Lower leg skin (tissue), 4 donors: ENCODE data around the gene ABLIM3. TPM values are rescaled to one million over a fixed set of nuclear protein-coding genes. Genes with fewer than 3 reads are reported as not detected.

ENCODE experiments used
- DNase-seq, 2 donors: peaks; one replicate each; pipeline ENCODE4 v3.0.0-alpha.2; 2019; ENCODE audit warnings: low spot score in 2 of 2
- H3K4me3 ChIP-seq: fragments of 200-600 bp; sonication (generic); 2 replicates; pipeline ENCODE4 v1.5.1; 2017; ENCODE audit warnings: mild to moderate bottlenecking, low read depth; ENCODE audit not compliant: poor library complexity, severe bottlenecking
- POLR2A ChIP-seq, 2 donors: fragments of 450-650 bp; IDR thresholded peaks; one replicate each; pipeline ENCODE4 v1.6.1; 2016 to 2017; ENCODE audit warnings: antibody characterized with exemption in 2 of 2, mild to moderate bottlenecking in 1 of 2, moderate library complexity in 1 of 2
- WGBS, 2 donors: methylation state at CpG; one replicate each; pipeline ENCODE4 v1.1.5; 2018; 5-methylcytosine and 5-hydroxymethylcytosine counted together
- intact Hi-C: fragments of 100-400 bp; cut with DNase I; formaldehyde crosslinking; loops from one replicate; pipeline ENCODE4 v1.15.0; 2023; ENCODE audit warnings: low total_unique reads
- total RNA-seq, 4 donors: library from RNA; depleted of rRNA; stranded (reverse); fragments of >200 nt; gene quantifications; one replicate each; pipeline ENCODE4 v1.1.0, GENCODE V29; 2016
- TF ChIP-seq, protein P1 (sequence below), 3 donors: fragments of 450-650 bp; IDR thresholded peaks; one replicate each; pipeline ENCODE4 v1.5.1; 2016; ENCODE audit warnings: antibody characterized with exemption in 3 of 3, mild to moderate bottlenecking in 3 of 3, moderate library complexity in 2 of 3

ABLIM3 gene
- total RNA-seq, 4 donors from 2014 or later, result 4.2 to 12.3 (median 7.4) TPM

DNA sequence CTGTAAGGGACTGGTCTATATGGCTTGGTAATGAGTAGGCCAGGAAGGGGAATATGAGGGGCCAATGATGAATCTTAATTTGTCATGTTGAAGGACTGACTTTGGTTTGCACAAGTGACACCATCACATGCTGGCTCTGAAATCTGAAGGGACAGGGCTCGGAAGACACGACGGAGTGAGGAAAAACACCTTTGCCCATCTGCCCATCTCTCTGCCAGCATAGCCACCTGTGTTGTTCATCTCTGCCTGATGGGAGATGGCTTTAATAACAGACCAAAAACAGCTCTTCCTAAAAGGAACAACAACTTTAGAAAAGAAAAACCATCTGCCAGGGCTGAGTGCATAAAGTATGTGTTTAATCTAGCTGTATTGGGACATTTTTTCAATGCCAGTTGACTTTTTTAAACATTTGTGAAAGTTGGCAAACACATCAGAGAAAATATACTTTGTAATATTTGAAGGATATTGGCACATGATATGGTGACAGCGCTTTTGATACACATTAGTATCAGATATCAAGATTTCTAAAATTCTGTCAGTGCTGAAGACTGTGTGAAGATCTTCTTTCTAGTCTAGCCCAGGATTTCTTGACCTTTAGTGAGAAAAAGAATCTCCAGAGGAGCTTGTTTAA, 27.1 kb downstream of the ABLIM3 start:
- intact Hi-C loops, result no loop called here
- no peak overlapping the region for H3K4me3 ChIP-seq
- no peak for DNase-seq
- TF ChIP-seq POLR2A (IDR thresholded peaks at IDR 0.05), result no peak
- TF ChIP-seq, protein P1, sequence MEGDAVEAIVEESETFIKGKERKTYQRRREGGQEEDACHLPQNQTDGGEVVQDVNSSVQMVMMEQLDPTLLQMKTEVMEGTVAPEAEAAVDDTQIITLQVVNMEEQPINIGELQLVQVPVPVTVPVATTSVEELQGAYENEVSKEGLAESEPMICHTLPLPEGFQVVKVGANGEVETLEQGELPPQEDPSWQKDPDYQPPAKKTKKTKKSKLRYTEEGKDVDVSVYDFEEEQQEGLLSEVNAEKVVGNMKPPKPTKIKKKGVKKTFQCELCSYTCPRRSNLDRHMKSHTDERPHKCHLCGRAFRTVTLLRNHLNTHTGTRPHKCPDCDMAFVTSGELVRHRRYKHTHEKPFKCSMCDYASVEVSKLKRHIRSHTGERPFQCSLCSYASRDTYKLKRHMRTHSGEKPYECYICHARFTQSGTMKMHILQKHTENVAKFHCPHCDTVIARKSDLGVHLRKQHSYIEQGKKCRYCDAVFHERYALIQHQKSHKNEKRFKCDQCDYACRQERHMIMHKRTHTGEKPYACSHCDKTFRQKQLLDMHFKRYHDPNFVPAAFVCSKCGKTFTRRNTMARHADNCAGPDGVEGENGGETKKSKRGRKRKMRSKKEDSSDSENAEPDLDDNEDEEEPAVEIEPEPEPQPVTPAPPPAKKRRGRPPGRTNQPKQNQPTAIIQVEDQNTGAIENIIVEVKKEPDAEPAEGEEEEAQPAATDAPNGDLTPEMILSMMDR (IDR thresholded peaks at IDR 0.05), result no peak
- 93 to 94% methylated on average over 4 of the region's 4 CpGs for WGBS, 2 donors

DNA sequence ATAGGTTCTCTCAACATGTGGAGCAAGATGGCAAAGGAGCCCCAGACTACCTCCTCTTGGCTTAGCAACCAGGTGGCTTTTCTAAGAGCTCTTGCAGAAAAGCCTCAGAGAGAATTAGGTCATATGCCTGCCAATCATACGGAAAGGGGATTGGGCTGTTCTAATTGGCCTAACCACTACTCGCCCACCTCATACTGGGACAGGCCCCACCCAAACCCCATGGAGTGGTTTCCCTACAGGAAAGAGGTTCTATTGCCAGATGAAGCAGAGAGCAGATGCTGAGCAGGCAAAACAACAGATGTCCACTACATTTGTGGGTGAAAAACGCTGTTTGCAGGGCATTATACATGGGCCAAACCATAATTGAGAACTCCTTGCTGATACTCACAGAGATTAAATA, 29.0 kb downstream of the ABLIM3 start:
- no peak for TF ChIP-seq POLR2A (IDR thresholded peaks at IDR 0.05)
- TF ChIP-seq, protein P1 (IDR thresholded peaks at IDR 0.05), result no peak
- WGBS, 2 donors, result 49 to 69% methylated on average over 3 of the region's 3 CpGs
- no peak for DNase-seq
- no peak overlapping the region for H3K4me3 ChIP-seq
- intact Hi-C loops, result no loop called here

DNA sequence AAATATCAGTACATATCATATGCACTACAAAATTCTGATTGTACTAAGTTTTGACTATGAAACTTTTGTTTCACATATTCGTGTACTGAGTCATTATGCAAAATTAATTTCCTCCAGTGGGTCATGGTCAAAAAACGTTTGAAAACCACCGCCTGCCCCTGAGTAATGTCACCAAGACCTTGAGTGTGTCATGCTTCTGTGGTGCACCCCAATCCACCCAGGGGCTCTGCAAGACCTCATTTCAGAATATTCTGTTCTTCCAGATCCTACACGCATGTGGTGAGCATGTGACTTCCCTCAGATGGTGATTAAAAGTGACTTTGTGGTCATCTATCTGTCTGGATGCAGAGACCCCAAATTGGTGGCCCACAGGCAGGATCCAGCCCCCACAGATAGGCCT, 31.0 kb downstream of the ABLIM3 start:
- 42 to 53% methylated on average over 4 of the region's 4 CpGs for WGBS, 2 donors
- H3K4me3 ChIP-seq, result no peak overlapping the region
- intact Hi-C loops, result no loop called here
- TF ChIP-seq POLR2A (IDR thresholded peaks at IDR 0.05), result no peak
- TF ChIP-seq, protein P1 (IDR thresholded peaks at IDR 0.05), result no peak
- DNase-seq, result no peak

DNA sequence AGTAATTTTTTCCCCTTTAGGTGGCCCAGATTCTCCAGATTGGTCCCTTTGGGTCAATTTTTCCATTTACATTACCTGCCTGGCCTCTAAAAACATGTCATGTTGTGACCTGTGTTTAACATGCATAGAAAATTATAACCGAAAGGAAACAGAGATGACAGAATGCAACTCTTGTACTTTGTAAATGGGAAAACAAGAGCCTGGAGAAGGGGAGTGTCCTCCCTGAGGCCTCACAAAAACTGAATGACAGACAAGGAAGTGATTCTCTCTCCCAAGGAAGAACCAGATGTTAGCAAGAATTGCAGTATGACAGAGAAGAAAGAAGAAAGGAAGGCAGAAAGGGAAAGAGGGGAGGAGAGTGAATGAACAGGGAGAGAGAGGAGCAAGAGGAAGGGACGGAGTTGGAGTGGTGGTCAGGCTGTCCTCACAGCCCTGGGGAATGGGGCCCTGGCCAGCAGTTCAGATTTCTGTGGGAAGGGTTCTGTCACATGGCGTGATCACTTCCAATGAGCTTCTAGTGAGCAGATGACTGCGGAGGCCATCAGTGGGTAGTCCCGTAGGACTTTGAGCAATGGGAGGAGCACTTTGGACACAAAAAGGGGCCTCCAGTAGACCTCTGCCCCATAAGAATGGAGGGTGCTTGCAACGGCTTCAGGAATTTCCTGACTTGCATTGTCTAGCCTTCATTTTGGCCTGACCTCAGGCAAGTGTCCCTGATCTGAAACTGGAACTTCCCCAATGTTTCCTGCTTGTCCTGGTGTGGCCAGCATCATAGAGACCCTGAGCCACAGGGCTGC, 31.6 kb downstream of the ABLIM3 start:
- intact Hi-C loops, result no loop called here
- TF ChIP-seq, protein P1 (IDR thresholded peaks at IDR 0.05), result no peak
- TF ChIP-seq POLR2A (IDR thresholded peaks at IDR 0.05), result no peak
- H3K4me3 ChIP-seq, result no peak overlapping the region
- no peak for DNase-seq
- 65 to 75% methylated on average over 6 of the region's 6 CpGs for WGBS, 2 donors

GRCh38 chr5:149174847-149175234, 33.5 kb downstream of the ABLIM3 start:
- intact Hi-C loops, result no loop called here
- DNase-seq, result no peak
- 70 to 74% methylated on average over 3 of the region's 3 CpGs for WGBS, 2 donors
- TF ChIP-seq, protein P1 (IDR thresholded peaks at IDR 0.05), result no peak
- no peak for TF ChIP-seq POLR2A (IDR thresholded peaks at IDR 0.05)
- H3K4me3 ChIP-seq, result no peak overlapping the region
